NCI-H226 (cell line): ENCODE measurements around the gene FAIM.
"Not testable (repeated sequence)": the region's sequence is repeated elsewhere in the genome, so short reads cannot be mapped to it uniquely, and the experiment has no call there.

Experiments
- DNase-seq: peaks from one replicate; pipeline ENCODE4 v3.0.0-alpha.2; 2015

Gene FAIM

GRCh38 chr3:138608322-138609135, at the start of gene FAIM:
TSS of gene FAIM (plus strand) at chr3:138608771. CDS start at chr3:138619727, 10,956 bp downstream.
- peak; percentile 25 for DNase-seq

- DNase-seq = no peak
These were observed 49.4 kb upstream of the FAIM start for GRCh38 chr3:138559134-138559533.

- DNase-seq = no peak
These were observed 48.1 kb upstream of the FAIM start for GRCh38 chr3:138560501-138560900.

GRCh38 chr3:138562902-138563301, 45.7 kb upstream of the FAIM start:
- DNase-seq = not testable (repeated sequence)

GRCh38 chr3:138566293-138566692, 42.3 kb upstream of the FAIM start:
- not testable (repeated sequence) for DNase-seq

- no peak for DNase-seq
These were observed 41.2 kb upstream of the FAIM start for GRCh38 chr3:138567403-138567802.

GRCh38 chr3:138569090-138569489, 39.5 kb upstream of the FAIM start:
- DNase-seq = peak; percentile 6

GRCh38 chr3:138569624-138570023, 38.9 kb upstream of the FAIM start:
- DNase-seq = not testable (repeated sequence)

GRCh38 chr3:138573138-138573537, 35.4 kb upstream of the FAIM start:
- DNase-seq = no peak

- DNase-seq = no peak
These were observed 30.4 kb upstream of the FAIM start for GRCh38 chr3:138578141-138578540.

GRCh38 chr3:138578961-138579574, 29.5 kb upstream of the FAIM start:
- no peak for DNase-seq

- no peak for DNase-seq
These were observed 21.2 kb upstream of the FAIM start for GRCh38 chr3:138587374-138587773.

GRCh38 chr3:138588445-138588844, 20.1 kb upstream of the FAIM start:
- no peak for DNase-seq

GRCh38 chr3:138591392-138591791, 17.2 kb upstream of the FAIM start:
- no peak for DNase-seq

GRCh38 chr3:138593488-138594149, 15.0 kb upstream of the FAIM start:
- no peak for DNase-seq

GRCh38 chr3:138594150-138594934, 14.2 kb upstream of the FAIM start, which contains the start of gene CEP70:
TSS of gene CEP70 (minus strand) at chr3:138594260. CDS start at chr3:138572927, 21,333 bp downstream.
- peak; percentile 97 for DNase-seq

GRCh38 chr3:138594935-138595610, 13.5 kb upstream of the FAIM start:
- DNase-seq = no peak

- not testable (repeated sequence) for DNase-seq
These were observed 11.2 kb upstream of the FAIM start for GRCh38 chr3:138597186-138597976.

- DNase-seq = no peak
These were observed 10.0 kb upstream of the FAIM start for GRCh38 chr3:138598534-138598933.

GRCh38 chr3:138600100-138600745, 8.3 kb upstream of the FAIM start:
- no peak for DNase-seq

- DNase-seq = not testable (repeated sequence)
These were observed 6.9 kb upstream of the FAIM start for GRCh38 chr3:138601661-138602060.
